Measurements from ENCODE around the gene CPXM2. TPM values are rescaled to one million over a fixed set of nuclear protein-coding genes. Genes with fewer than 3 reads are reported as not detected.

CPXM2 gene
- total and polyA plus RNA-seq, 2 donors (not counting 1 experiment from before 2014, with no cell fraction given): 3.1 to 48.1 TPM

DNA sequence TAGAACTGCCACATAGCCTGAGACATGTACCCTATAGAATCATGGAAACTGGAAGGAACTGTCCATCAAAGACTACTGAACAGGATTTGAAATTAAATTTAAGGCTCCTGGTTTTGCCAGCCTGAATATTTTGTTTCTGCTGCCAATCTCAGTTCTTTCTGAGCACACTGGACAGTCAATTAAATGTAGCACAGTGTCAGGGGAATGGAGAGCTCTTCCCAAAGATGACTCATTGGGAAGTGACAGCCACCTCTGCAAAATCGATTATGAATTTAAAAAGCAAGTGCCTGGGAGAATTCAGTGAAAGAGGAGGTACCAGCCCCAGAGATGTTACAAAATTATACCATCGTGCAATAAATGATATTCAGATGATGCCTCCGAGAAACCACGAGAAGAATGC, 47.8 kb downstream of the CPXM2 start:
- Histone ChIP-seq H3K36me3 (ENCODE audit: control insufficient read depth, insufficient read depth, low read length) (no peaks in the 10 kb centered on the region), H3K4me1 (ENCODE audit: control insufficient read depth, extremely low read depth, insufficient read depth, low read length) (no peaks in the 10 kb centered on the region), H3K4me3 (replicated peaks in 1 of 4; ENCODE audit: control extremely low read depth in 1 of 4, insufficient read depth in 1 of 4, low read depth in 3 of 4, low read length in 4 of 4) (no peak overlapping the region), H4K20me1 (ENCODE audit: control insufficient read depth, extremely low read depth, insufficient read depth, low read length) (no peaks in the 10 kb centered on the region), H3K27ac (ENCODE audit: insufficient read depth, low read length) (no peak overlapping the region), H3K9me3 (ENCODE audit: control insufficient read depth, insufficient read depth, low read depth, low read length) (no peaks in the 10 kb centered on the region), H3K27me3 (ENCODE audit: control insufficient read depth, insufficient read depth, low read length) (no peaks in the 10 kb centered on the region), H2AFZ (ENCODE audit: low read length) (no peak overlapping the region), H3K79me2 (ENCODE audit: control insufficient read depth, insufficient read depth, low read length) (no peaks in the 10 kb centered on the region), H3K9ac (ENCODE audit: insufficient read depth, low read length) (no peak overlapping the region), H3K4me2 (ENCODE audit: extremely low read depth, insufficient read depth, low read length) (no peak overlapping the region)
- TF ChIP-seq, protein P1, sequence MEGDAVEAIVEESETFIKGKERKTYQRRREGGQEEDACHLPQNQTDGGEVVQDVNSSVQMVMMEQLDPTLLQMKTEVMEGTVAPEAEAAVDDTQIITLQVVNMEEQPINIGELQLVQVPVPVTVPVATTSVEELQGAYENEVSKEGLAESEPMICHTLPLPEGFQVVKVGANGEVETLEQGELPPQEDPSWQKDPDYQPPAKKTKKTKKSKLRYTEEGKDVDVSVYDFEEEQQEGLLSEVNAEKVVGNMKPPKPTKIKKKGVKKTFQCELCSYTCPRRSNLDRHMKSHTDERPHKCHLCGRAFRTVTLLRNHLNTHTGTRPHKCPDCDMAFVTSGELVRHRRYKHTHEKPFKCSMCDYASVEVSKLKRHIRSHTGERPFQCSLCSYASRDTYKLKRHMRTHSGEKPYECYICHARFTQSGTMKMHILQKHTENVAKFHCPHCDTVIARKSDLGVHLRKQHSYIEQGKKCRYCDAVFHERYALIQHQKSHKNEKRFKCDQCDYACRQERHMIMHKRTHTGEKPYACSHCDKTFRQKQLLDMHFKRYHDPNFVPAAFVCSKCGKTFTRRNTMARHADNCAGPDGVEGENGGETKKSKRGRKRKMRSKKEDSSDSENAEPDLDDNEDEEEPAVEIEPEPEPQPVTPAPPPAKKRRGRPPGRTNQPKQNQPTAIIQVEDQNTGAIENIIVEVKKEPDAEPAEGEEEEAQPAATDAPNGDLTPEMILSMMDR (conservative IDR thresholded peaks at IDR 0.05 in 1 of 2, IDR thresholded peaks at IDR 0.05 in 1 of 2; ENCODE audit: low read depth in 1 of 2, low read length in 2 of 2): no peak
- no peak for TF ChIP-seq EZH2 (IDR thresholded peaks at IDR 0.05; ENCODE audit: low read length, missing control alignments)
- DNase-seq (ENCODE audit: low read depth in 2 of 2): no peak

DNA sequence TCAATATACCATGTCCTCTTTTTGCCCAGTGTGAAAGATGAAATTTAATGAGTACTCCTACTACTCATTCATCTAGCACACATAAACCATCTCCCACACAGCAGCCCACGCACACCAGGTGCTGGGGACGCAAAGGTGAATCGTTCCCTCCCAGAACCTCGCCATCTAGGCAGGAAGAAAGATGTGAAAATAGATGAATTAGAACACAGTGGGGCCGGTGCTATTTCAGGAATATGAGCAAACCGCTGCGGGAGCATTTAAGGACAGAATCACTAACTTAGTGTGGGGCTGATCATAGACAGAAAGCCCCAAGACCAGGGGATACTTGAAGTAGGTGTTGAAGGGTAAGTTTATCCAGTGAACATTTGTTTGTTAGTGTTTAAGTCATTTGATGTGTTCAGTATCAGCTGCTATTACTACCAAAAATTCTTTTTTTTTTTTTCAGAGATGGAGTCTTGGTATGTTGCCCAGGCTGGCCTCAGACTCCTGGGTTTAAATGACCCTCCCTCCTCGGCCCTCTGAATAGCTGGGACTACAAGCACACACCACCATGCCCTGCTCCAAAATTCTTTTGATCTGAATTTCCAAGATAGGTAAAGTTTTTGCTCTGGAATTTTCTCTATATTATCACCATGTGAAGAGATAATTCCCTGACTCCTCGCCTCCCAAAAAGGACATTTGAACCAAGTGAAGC, 48.8 kb downstream of the CPXM2 start:
- H3K27ac ChIP-seq (ENCODE audit: insufficient read depth, low read length): no peak overlapping the region
- H4K20me1 ChIP-seq (ENCODE audit: control insufficient read depth, extremely low read depth, insufficient read depth, low read length): no peaks in the 10 kb centered on the region
- no peak overlapping the region for H2AFZ ChIP-seq (ENCODE audit: low read length)
- no peak overlapping the region for H3K4me2 ChIP-seq (ENCODE audit: extremely low read depth, insufficient read depth, low read length)
- no peaks in the 10 kb centered on the region for H3K27me3 ChIP-seq (ENCODE audit: control insufficient read depth, insufficient read depth, low read length)
- TF ChIP-seq EZH2 (IDR thresholded peaks at IDR 0.05; ENCODE audit: low read length, missing control alignments): no peak
- TF ChIP-seq, protein P1 (conservative IDR thresholded peaks at IDR 0.05 in 1 of 2, IDR thresholded peaks at IDR 0.05 in 1 of 2; ENCODE audit: low read depth in 1 of 2, low read length in 2 of 2): no peak
- H3K9ac ChIP-seq (ENCODE audit: insufficient read depth, low read length): no peak overlapping the region
- H3K9me3 ChIP-seq (ENCODE audit: control insufficient read depth, insufficient read depth, low read depth, low read length): no peaks in the 10 kb centered on the region
- no peak for DNase-seq (ENCODE audit: low read depth in 2 of 2)
- no peaks in the 10 kb centered on the region for H3K4me1 ChIP-seq (ENCODE audit: control insufficient read depth, extremely low read depth, insufficient read depth, low read length)
- no peaks in the 10 kb centered on the region for H3K79me2 ChIP-seq (ENCODE audit: control insufficient read depth, insufficient read depth, low read length)
- no peaks in the 10 kb centered on the region for H3K36me3 ChIP-seq (ENCODE audit: control insufficient read depth, insufficient read depth, low read length)
- H3K4me3 ChIP-seq (replicated peaks in 1 of 4; ENCODE audit: control extremely low read depth in 1 of 4, insufficient read depth in 1 of 4, low read depth in 3 of 4, low read length in 4 of 4): no peak overlapping the region

DNA sequence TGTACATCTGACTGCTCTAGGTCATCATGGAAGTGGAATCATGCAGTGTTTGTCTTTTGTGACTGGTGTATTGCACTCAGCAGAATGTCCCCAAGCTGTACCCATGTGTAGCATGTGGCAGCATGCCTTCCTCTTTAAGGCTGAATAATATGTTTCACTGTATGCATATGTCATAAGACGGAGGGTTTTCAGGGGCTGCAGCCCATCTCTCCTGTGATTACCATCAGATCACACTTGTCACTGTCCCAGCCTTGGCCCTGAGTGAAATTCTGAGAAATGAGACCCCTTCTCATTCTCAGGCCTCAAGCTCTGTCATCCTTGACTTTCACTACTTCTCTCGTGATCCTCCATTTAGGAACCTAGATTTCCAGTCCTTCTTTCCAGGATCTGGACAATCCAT, 50.0 kb downstream of the CPXM2 start:
- H3K27me3 ChIP-seq (ENCODE audit: control insufficient read depth, insufficient read depth, low read length): no peaks in the 10 kb centered on the region
- no peak for TF ChIP-seq EZH2 (IDR thresholded peaks at IDR 0.05; ENCODE audit: low read length, missing control alignments)
- TF ChIP-seq, protein P1 (conservative IDR thresholded peaks at IDR 0.05 in 1 of 2, IDR thresholded peaks at IDR 0.05 in 1 of 2; ENCODE audit: low read depth in 1 of 2, low read length in 2 of 2): no peak
- no peak overlapping the region for H3K27ac ChIP-seq (ENCODE audit: insufficient read depth, low read length)
- no peak overlapping the region for H3K4me2 ChIP-seq (ENCODE audit: extremely low read depth, insufficient read depth, low read length)
- no peak overlapping the region for H3K4me3 ChIP-seq (replicated peaks in 1 of 4; ENCODE audit: control extremely low read depth in 1 of 4, insufficient read depth in 1 of 4, low read depth in 3 of 4, low read length in 4 of 4)
- no peaks in the 10 kb centered on the region for H3K4me1 ChIP-seq (ENCODE audit: control insufficient read depth, extremely low read depth, insufficient read depth, low read length)
- no peaks in the 10 kb centered on the region for H4K20me1 ChIP-seq (ENCODE audit: control insufficient read depth, extremely low read depth, insufficient read depth, low read length)
- H2AFZ ChIP-seq (ENCODE audit: low read length): no peak overlapping the region
- no peak for DNase-seq (ENCODE audit: low read depth in 2 of 2)
- H3K9me3 ChIP-seq (ENCODE audit: control insufficient read depth, insufficient read depth, low read depth, low read length): no peaks in the 10 kb centered on the region
- no peaks in the 10 kb centered on the region for H3K79me2 ChIP-seq (ENCODE audit: control insufficient read depth, insufficient read depth, low read length)
- H3K9ac ChIP-seq (ENCODE audit: insufficient read depth, low read length): no peak overlapping the region
- H3K36me3 ChIP-seq (ENCODE audit: control insufficient read depth, insufficient read depth, low read length): no peaks in the 10 kb centered on the region
